ENCODE results near the gene ZNF629.
"Not testable (repeated sequence)": the region's sequence is repeated elsewhere in the genome, so short reads cannot be mapped to it uniquely, and the experiment has no call there.

The ZNF629 gene

DNA sequence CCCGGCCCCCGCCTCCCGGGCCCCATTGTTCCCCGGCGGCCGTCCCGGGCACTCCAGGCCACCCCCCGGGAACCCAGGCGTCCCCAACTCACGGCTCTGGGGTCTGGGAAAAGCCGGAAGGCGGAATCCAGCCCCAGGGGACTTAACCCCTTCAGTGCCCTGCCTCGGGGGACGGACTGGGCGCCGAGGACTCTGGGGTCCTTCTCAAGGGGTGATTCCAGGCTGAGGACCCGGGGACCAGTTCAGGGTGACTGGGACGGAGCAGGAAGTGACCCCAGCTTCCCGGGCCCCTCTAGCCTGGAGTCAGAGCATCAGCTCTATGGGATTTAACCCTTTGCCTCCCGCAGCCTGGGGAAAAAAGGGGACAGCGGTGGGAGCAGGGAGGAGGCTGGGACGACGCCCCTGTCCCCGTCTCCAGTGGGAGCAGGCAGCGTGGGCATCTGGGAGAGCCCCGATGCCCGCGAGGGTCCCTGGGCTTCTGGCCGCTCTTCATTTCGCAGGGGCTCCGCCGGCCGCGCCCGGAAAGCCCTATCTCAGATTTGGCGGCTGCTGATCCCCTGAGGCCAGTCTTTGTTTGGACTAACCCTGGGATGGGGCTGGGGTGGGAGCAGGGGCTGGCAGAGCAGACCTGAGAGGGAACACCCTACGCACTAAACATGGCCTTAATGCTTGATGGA lies at the start of gene ZNF629:
Gene ZNF629 (minus strand): TSS at position 270 of the 677 bp plus-strand sequence. CDS start 2,723 bp downstream, outside the sequence.
- peak; percentile 57 for DNase-seq

DNA sequence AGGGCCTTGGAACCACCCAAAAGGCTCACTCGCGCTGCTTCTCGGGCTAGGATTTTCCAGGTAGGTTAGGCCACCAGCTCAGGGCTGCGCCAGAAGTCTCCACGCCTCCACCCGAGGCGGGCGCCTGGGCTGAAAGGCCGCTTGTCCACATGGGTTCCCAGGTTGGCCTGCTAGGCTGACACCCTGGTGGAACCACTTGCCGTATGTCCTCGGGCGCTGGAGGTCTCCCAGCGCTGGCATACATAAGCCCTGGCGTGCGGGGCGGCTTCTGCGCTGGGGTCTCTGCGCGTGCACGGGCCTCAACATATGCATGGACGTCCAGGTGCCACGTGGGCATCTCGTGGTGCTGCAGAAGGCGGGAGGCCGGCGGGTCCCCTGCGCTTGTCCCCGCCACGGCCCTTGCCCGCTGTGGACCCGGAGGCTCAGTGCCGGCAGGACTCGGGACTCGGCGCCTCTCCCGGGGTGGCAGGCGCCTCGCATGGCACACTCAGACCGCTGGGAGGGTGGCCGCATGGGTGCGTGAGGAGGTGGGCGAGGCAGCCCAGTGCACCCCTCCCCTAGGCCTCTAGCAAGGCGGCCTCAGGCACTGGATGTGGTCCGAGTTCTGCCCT lies 47.2 kb upstream of the ZNF629 start:
- no peak for DNase-seq

DNA sequence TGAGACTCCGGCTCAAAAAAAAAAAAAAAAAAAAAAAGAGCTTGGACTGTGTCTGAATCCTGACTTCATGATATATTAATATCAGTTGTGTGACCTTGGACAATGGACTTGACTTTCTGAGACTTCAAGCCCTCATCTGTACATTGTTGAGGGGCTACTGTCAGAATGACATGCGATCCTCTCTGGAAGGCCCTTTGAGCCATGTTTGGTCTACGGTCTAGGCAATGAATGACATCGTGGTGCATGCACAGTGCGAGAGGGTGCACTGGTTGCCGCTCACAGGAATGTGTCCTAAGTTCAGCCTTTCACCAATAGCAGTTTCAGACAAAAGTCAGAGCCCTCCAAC lies 43.0 kb upstream of the ZNF629 start:
- no peak for DNase-seq

DNA sequence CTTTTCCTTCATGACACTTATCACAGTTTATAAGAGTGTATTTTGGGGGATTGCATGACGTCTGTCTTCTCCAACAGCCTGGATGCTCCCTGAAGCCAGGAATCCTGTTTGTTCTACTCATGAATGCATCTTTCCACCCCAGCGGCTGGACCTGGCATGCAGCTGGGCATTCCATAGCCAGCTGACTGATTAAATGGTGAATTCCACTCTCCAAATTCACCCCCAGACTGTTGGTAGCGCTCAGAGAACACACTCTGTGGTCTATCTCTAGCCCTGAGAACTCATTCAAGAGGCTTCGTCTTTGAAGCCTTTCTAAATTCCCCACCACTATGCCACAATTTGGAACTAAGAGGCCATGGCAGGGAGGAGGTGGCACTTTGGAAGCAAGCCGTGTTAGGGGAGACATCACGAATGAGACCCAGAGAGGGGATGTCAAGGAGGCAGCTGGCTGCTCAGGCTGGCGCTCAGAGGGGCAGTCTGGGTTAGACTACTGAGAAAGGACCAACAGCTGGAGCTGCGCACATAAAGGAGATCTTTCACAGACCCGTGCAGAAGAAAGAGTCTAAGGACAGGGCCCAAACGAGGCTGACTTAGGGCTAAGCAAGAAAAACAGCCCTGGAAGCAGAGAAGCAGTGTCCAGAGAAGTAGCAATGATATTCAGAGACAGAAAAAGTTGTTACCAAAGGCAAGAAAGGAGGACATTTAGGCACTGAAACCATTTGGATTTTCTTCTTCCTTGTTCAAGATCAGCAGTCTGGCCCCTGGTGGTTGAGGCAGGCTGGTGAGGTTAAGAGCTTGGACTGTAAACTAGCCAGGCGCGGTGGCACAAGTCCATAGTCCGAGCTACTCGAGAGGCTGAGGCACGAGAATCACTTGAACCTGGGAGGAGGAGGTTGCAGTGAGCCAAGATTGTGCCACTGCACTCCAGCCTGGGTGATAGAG lies 42.4 kb upstream of the ZNF629 start:
- no peak for DNase-seq

DNA sequence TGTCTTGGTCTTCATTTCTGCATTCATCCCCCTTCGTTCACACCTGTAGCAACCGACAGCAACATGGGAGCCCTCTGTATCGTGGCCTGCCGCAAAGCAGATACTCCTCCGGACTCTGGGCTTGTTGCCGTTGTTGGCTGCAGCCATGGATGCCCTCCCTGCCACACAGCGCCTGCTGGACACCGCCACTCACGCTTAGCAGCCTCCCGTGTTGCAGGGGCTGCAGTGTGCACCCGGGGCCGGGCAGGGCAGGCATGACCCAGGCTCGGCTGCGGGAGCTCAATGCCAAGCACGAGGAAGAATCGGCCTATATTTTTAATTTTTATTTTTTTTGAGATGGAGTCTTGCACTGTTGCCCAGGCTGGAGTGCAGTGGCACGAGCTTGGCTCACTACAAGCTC lies 34.9 kb upstream of the ZNF629 start:
- DNase-seq = no peak

DNA sequence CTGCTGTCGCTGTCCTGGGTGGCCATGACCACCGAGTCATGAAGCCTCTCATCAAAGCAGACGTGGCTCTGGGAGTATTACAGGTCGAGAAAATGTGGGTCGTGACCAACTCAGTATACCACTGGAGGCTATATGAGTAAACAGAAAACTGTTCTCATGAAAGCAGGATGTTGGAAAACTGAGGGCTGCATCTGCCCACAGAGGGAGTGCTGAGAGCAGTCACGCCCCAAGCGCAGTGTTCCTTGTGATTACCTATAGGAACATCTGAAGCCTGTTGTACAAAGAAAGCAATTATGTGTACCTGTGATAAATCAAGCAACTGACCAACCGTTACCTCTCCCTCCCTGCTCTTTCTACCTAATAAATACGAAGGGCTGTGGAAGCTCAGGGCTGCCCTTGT lies 34.4 kb upstream of the ZNF629 start:
- not testable (repeated sequence) for DNase-seq

DNA sequence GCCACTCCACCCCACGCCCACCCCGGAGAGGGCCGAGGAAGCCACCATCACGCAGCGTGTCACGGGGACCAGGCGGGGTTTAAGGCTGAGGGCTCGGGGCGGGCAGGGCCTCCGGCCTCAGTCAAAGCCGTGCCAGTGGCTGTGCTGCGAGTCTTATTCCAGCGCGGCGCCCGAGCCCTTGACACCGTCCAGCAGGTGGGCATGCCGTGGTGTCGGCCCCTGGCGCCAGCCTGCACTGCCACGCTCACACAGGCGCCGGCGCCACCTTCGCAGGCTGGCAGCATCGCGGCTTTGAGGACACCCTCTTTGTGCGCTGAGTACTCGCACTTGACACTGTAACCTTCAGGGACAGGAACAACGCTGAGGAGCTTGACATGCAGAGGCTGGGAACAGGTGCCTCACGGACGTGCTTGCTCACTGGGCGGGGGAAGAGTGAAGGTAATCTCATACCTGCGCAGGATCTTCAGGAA lies 34.0 kb upstream of the ZNF629 start:
- DNase-seq = no peak

DNA sequence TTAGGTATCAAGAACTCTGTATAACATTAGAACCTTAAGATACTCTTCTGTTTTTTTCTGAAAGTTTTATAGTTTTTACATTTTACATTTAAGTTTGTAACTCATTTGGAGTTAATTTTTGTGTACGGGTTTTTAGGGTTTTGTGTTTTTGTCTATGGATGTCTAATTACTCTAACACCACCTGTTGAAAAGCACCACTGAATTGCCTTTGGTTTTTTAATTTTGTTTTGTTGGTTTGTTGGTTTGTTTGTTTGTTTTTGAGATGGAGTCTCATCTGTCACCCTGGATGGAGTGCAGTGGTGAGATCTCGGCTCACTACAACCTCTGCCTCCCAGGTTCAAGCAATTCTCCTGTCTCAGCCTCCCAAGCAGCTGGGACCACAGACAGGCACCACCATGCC lies 29.8 kb upstream of the ZNF629 start:
- no peak for DNase-seq

DNA sequence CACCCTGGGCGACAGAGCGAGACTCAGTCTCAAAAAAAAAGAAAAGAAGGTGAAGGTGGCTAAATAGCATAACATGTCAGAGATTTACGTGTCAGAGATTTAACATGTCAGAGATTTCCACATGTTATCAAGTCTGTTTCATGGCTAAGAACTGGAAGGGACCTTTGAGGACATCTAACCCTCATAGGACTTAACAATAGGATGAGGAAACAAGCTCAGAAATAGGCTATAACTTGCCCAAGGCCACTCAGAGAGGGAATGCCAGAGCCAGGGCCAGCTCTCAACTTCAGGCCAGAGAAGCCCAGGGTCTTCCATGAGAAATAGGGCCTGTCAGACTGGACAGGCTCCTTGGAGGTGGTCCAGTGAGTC lies 26.8 kb upstream of the ZNF629 start:
- no peak for DNase-seq

DNA sequence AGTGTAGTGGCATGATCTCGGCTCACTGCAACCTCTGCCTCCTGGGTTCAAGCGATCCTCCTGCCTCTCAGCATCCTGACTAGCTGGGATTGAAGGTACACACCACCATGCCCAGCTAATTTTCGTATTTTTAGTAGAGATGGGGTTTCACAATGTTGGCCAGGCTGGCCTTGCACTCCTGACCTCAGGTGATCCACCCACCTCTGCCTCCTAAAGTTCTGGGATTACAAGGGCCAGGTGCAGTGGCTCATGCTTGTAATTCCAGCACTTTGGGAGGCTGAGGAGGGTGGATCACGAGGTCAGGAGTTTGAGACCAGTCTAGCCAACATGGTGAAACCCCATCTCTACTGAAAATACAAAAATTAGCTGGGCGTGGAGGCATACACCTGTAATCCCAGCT lies 22.7 kb upstream of the ZNF629 start:
- DNase-seq = not testable (repeated sequence)

DNA sequence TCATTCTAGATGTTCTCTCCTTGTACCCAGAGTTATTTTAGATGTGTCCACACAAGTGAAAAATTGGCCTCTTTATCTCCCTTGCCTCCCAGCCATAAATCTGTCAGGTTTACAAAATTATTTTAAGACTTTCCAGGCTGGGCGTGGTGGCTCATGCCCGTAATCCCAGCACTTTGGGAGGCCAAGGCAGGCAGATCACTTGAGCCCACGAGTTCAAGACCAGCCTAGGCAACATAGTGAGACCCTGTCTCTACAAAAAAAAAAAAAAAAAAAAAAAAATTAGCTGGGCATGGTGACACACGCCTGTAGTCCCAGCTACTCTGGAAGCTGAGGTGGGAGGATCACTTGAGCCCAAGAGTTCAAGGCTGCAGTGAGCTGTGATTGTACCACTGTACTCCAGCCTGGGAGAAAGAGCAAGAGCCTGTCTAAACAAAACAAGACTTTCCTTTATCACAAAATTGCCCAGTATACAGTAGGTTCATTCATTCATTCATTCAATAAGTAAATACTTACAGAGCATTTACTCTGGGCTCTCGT lies 22.0 kb upstream of the ZNF629 start:
- DNase-seq = not testable (repeated sequence)

DNA sequence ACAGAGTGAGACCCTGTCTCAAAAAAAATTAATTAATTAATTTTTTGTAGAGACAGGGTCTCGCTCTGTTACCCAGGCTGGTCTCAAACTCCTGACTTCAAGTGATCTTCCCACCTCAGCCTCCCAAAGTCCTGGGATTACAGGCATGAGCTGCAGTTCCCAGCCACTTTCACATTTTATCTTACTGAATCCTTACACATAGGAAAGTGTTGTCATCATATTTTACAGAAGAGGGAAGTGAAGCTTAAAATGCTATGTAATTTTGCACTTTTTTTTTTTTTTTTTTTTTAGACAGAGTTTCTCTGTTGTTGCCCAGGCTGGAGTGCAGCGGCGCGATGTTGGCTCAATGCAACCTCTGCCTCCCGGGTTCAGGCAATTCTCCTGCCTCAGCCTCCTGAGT lies 21.1 kb upstream of the ZNF629 start:
- no peak for DNase-seq

DNA sequence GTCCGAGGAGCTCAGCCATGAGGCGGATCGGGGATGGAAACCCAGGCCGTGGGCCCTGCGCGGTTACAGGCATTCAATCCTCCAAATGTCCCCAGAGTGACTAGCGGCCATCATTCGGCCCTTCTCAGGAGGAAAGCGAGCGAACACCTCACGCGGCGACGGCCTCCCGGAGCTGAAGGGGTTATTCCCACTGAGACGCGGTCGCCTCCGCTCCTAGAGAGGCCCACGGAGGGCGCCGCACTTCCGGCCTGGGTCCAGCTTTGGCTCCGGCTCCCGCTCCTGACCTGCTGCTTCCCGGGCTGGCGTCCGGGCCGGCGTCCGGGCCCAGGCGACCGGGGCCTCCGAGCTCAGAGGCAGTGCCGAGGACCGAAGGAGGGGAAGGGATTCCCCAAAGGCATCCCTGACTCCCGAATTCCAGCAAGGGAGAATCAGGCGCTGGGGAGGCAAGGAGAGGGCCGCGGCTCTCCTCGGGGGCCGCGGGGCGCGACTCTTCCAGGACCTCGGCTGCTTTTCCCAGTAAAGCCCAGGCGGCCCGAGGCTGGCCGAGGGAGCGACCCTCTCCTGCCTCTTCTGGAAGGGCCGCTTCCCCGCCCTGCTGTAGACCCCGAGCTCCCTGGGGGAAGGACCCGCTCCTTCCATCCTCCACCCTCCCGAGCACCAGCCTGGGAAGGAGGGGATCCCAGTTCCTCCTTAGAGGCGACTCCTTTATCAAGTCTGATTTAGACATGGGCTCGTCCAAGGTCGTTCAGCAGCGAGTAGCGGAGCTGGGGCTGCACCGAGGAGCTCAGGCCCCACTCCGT lies 18.6 kb upstream of the ZNF629 start:
- peak; percentile 76 for DNase-seq

DNA sequence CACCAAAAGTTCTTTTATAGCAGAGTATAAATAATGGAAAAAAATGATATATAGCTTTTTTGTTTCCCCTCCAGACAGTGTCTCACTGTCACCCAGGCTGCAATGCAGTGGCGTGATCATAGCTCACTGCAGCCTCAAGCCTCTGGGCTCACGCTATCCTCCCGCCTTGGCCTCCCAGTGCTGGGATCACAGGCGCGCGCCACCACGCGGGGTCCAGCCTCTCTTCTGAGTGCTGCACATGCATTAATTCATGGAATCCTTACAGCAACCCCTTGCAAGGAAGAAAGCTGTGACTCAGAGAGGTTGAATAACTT lies 18.0 kb upstream of the ZNF629 start:
- DNase-seq = no peak

DNA sequence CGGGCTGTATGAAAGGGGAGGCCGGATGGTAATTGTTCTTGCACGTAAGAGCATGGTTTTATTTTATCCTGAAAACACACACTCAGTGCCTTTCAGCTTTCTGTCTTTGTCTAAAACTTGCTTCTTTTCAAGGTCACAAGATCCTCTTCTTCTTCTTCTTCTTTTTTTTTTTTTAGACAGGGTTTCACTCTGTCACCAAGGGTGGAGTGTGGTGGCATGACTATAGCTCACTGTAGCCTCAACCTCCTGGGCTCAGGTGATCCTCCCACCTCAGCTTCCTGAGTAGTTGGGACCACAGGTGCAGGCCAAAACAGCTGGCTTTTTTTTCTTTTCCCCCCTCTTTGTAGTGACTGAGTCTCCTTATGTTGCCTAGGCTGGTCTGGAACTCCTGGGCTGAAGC lies 15.9 kb upstream of the ZNF629 start:
- no peak for DNase-seq

DNA sequence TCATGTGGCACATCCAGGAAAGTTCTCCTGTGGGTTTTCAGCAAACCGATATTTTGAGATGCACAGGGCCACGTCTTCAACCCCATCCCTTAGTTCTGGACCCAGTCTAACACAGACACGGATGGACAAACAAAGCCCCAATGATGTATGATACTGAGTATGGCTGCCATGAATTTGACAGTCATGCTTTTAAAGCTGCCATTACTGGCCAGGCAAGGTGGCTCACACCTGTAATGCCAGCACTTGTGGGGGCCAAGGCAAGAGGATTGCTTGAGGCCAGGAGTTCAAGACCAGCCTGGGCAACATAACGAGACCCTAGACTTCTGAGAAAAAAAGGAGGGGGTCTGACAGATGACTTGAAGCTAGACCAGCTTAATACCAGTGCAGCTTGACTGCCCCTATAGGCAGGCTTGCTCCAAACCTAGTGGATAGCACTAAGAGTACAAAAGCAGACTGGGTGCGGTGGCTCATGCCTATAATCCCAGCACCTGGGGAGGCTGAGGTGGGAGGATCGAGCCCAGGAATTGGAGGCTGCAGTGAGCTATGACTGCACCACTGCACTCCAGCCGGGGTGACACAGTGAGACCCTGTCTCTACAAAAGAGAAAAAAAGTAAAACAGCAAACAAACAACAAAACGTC lies 10.8 kb upstream of the ZNF629 start:
- DNase-seq = no peak

DNA sequence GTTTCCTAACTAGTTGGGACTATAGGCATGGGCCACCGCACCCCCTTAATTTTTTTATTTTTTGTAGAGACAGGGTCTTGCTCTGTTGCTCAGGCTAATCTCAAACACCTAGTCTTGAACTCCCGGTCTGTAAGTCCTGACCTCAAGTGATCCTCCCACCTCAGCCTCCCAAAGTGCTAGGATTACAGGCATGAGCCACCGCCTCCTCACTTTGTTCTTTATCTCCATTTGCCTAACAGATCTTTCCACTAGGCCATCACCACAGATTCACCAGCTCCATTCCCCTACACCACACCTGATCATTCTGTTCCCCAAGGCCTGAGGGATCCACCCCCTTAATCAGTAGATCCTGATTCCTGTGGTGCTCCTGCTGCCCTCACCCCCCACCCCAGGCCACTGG lies 7.6 kb upstream of the ZNF629 start:
- no peak for DNase-seq

DNA sequence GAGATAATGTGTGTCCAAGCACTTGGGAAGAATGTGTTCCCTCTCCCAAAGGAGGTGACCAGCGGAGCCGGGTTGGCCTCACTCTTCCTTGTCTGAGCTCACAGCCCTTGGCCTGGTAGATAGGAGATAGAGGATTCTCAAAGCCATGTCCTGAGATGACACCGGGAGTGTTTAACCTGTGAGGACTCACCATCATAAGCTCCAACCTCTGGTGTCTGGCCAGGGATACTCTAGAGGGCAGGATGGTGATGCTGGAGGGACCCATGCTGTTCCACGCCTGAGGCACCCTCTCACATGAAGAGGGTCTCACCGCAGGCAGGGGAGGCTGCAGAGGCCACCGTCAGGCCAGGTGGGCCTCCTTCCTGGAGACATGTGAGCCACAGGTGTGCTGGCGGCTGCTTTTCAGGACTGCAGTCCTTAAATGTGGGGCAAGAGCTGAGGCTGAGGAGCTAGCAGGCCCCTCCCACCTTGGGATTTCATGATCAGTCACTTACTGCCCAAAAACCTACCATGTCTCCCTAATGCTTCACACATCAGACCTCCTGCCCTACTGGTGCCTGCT lies 6.6 kb upstream of the ZNF629 start:
- no peak for DNase-seq

DNA sequence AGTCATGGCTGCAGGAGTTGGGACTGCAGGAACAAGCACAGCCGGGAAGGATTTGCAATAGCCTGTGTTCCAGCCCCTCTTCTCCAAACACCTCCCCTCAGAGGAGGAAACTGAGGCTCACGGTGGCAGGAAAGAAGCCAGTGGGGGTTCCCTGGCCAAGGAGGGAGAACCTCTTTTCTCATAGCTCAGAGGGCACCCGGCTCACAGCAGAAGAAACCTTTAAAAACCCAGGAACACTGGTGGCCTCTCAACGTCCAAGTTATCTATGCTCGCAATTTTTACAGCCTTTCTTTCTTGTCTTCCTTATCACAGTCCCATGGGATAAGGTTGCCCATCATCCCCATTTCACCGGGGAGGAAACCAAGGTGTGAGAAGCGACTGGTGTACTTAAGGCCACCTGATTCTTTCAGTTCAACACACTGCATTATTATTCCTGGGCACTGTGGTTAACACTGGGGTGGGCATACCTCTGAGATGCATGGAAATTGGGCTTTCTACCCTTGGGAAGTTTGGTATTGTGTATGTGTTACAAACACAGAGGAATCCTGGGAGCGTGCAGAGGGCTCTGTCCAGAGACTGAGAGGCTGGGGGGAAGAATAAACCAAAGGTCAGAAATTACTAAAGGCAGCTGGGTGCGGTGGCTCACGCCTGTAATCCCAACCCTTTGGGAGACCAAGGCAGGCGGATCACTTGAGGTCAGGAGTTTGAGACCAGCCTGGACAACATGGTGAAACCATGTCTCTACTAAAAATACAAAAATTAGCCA lies 791 bp upstream of the ZNF629 start:
- no peak for DNase-seq

DNA sequence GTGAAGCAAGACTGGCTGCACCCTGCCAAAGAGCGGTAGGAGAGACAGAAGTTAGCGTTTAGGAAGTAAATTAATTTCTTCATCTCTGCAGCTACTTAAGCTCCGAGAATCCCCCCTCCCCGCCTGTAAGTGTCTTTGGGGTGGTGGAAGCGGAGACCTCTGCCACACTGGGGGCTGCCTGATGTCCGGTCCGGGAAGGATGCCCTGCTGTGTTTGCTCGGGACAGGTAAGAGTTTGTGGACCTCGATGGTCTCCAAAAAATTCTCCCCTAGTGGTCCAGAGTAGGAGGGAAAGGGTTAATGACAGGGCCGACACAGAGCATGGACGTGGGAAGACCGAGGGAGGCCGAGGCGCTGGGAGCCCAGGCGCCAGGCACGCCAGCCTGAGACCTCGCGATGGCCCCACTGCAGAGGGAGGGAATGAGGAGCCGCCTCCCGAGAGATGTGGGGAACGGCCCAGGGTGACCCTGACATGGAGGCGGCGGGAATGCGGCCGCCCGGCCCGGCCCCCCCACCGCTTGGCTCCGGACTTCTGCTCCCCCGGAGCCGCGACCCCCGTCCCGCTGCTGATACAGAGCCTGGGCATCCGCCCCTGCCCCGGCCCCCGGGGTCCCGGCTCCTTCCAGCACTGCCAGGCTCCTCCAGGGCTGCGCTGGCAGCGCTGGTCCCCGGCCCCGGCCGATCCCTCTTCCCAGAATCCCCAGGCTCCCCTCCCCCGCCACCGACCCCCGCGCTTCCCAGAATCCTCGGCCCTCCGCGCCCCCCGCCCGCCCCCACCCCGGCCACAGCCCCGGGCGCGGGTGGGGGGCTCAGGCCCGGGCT lies 680 bp downstream of the ZNF629 start:
- no peak for DNase-seq
